A549 treated with Mapracorat at 1 μM for 4 hours (cell line): Measurements from ENCODE around the gene LAT. TPM values are rescaled to one million over a fixed set of nuclear protein-coding genes. Genes with fewer than 3 reads are reported as not detected.

Source experiments
- total RNA-seq: library from RNA; stranded (reverse); fragments of 200-300 nt; extraction: Qiagen RNA extraction; gene quantifications from 5 replicates; pipeline ENCODE4 v1.2.3, GENCODE V29; 2022

LAT gene, protein sequence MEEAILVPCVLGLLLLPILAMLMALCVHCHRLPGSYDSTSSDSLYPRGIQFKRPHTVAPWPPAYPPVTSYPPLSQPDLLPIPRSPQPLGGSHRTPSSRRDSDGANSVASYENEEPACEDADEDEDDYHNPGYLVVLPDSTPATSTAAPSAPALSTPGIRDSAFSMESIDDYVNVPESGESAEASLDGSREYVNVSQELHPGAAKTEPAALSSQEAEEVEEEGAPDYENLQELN
- 2.5 to 5.8 TPM (median 3.9 TPM) in 5 replicates for total RNA-seq

DNA sequence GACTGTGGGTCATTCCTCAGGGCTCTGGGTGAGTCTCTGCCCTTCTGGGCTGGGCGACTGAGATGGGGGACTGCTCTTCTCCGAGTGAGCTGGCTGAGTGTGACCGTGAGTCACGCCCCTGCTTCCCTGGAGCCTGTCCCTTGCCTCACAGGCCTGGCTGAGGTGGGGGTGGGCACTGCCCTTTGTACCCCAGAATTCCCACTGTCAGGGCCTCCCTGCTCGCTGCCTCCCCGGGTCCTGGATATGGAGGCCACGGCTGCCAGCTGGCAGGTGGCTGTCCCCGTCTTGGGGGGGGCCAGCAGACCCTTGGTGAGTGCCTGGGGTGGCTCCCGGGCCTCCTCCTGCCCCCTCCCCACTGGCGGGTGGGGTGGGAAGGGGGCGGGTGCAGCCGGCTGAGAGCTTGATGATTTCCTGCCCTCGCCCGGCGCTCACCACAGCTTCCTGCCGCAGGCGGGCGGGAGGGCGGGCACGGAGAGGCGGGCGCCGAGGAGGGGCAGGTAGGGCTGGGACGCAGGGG is at the start of gene LAT:
TSS of gene LAT (plus strand) at position 434 of the 517 bp plus-strand sequence. CDS start 366 bp downstream, outside the sequence.

GRCh38 chr16:28950648-28951409 is 34.0 kb upstream of the LAT start, which contains the start of gene NFATC2IP:
NFATC2IP (plus strand) TSS chr16:28950937; CDS start chr16:28951012, 75 bp downstream.

DNA sequence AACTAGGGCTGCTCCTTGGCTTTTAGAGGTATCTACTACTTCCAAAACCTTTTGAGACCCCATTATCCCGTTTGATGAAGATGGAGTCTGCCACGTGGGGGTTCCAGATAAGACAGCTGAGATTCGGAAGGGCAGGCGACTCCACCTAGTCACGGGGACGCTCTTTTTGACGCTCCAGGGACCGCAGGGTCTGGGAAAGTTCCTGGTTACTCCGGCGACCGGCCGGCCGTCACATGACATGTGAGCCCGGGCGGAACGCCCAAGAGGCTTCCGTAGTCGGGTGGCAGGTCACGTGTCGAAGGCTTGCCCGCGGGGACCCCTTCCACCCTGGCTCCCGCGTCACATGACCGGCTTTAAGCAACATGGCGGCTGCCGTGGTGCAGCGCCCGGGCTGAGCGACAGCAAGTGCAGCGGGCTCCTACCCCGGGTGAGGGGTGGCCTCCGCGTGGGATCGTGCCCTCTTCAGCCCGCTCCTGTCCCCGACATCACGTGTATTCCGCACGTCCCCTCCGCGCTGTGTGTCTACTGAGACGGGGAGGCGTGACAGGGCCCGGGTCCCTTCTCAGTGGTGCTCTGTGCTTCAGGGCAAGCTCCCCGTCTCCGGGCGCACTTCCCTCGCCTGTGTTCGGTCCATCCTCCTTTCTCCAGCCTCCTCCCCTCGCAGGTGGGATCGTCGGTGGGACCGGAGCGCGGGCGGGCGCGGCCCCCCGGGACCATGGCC is 10.3 kb upstream of the LAT start, which contains the start of gene SPNS1:
TSS of gene SPNS1 (plus strand) at position 342 of the 721 bp plus-strand sequence. CDS start at position 716, 374 bp downstream.

Other genes with a start within 250 kb of the LAT start
- 0.88 to 2.5 TPM (median 1.5 TPM) in 5 replicates for gene NPIPB9, start 233.3 kb upstream of the LAT start, total RNA-seq
- 85.3 to 130 TPM (median 118 TPM) in 5 replicates for gene ATXN2L, start 162.1 kb upstream of the LAT start, total RNA-seq
- gene TUFM, start 138.7 kb upstream of the LAT start, total RNA-seq = 219 to 319 TPM (median 284 TPM) in 5 replicates
- gene SH2B1, start 121.2 kb upstream of the LAT start, total RNA-seq = 21.5 to 29.4 TPM (median 28.3 TPM) in 5 replicates
- 1.3 to 3.8 TPM (median 1.9 TPM) in 5 replicates for gene ATP2A1, start 106.6 kb upstream of the LAT start, total RNA-seq
- 7.8 to 10.8 TPM (median 9.0 TPM) in 5 replicates for gene RABEP2, start 59.8 kb upstream of the LAT start, total RNA-seq
- not detected in 5 replicates for gene CD19, start 53.1 kb upstream of the LAT start, total RNA-seq
- gene NFATC2IP, start 34.1 kb upstream of the LAT start, total RNA-seq = 18.0 to 32.6 TPM (median 24.3 TPM) in 5 replicates
- 50.2 to 80.3 TPM (median 73.2 TPM) in 5 replicates for gene SPNS1, start 10.3 kb upstream of the LAT start, total RNA-seq